ENCODE data around the gene AP2S1. TPM values are rescaled to one million over a fixed set of nuclear protein-coding genes. Genes with fewer than 3 reads are reported as not detected.

The AP2S1 gene
- total RNA-seq, 1 donor from 2014 or later = 96.9 TPM

GRCh38 chr19:46847528-46847927 is 3.1 kb downstream of the AP2S1 start:
- no peaks in the 10 kb centered on the region for H3K27me3 Mint-ChIP-seq
- TF ChIP-seq, protein P1, sequence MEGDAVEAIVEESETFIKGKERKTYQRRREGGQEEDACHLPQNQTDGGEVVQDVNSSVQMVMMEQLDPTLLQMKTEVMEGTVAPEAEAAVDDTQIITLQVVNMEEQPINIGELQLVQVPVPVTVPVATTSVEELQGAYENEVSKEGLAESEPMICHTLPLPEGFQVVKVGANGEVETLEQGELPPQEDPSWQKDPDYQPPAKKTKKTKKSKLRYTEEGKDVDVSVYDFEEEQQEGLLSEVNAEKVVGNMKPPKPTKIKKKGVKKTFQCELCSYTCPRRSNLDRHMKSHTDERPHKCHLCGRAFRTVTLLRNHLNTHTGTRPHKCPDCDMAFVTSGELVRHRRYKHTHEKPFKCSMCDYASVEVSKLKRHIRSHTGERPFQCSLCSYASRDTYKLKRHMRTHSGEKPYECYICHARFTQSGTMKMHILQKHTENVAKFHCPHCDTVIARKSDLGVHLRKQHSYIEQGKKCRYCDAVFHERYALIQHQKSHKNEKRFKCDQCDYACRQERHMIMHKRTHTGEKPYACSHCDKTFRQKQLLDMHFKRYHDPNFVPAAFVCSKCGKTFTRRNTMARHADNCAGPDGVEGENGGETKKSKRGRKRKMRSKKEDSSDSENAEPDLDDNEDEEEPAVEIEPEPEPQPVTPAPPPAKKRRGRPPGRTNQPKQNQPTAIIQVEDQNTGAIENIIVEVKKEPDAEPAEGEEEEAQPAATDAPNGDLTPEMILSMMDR (IDR thresholded peaks at IDR 0.05; ENCODE audit: unreplicated experiment) = no peak
- H3K4me3 Mint-ChIP-seq (ENCODE audit: low read depth) = no peak overlapping the region
- H3K4me1 Mint-ChIP-seq (ENCODE audit: low read depth) = peaks cover 12% of the 10 kb centered on the region
- no peaks in the 10 kb centered on the region for H3K9me3 Mint-ChIP-seq (ENCODE audit: low read depth)
- H3K36me3 Mint-ChIP-seq (ENCODE audit: insufficient read depth) = peaks cover 10% of the 10 kb centered on the region
- DNase-seq (ENCODE audit: low spot score, unreplicated experiment) = no peak
- H3K27ac Mint-ChIP-seq = no peak overlapping the region

DNA sequence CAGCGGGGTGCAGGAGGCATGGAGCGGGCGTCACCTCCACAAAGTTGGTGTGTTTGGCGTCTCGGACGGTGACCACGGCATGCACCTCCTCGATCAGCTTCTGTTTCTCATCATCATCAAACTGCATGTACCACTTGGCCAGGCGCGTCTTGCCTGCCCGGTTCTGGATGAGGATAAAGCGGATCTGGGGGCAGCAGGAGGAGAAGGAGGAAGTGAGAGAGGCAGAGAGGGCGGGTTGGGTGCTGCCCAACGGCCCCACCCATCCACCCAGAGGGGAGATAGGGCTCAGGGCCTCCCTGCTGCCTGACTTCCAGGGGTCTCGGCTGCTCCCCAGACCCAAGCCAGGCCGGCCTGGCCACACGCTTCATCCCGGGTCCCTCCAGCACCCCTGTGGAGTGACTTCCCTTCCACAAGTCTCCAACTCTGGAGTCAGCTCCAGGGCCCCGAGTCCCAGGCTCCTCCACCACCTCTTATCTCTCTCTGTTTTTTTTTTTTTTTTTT is 4.6 kb downstream of the AP2S1 start:
- Mint-ChIP-seq H3K4me1 (ENCODE audit: low read depth) (peaks cover 12% of the 10 kb centered on the region), H3K27me3 (no peaks in the 10 kb centered on the region), H3K27ac (no peak overlapping the region), H3K4me3 (ENCODE audit: low read depth) (no peak overlapping the region), H3K36me3 (ENCODE audit: insufficient read depth) (peaks cover 12% of the 10 kb centered on the region), H3K9me3 (ENCODE audit: low read depth) (no peaks in the 10 kb centered on the region)
- TF ChIP-seq, protein P1 (IDR thresholded peaks at IDR 0.05; ENCODE audit: unreplicated experiment) = no peak
- DNase-seq (ENCODE audit: low spot score, unreplicated experiment) = no peak

- H3K27me3 Mint-ChIP-seq = no peaks in the 10 kb centered on the region
- TF ChIP-seq, protein P1 (IDR thresholded peaks at IDR 0.05; ENCODE audit: unreplicated experiment) = no peak
- H3K4me1 Mint-ChIP-seq (ENCODE audit: low read depth) = no peaks in the 10 kb centered on the region
- no peak overlapping the region for H3K27ac Mint-ChIP-seq
- no peak overlapping the region for H3K4me3 Mint-ChIP-seq (ENCODE audit: low read depth)
- peaks cover 14% of the 10 kb centered on the region for H3K36me3 Mint-ChIP-seq (ENCODE audit: insufficient read depth)
- no peak for DNase-seq (ENCODE audit: low spot score, unreplicated experiment)
- no peaks in the 10 kb centered on the region for H3K9me3 Mint-ChIP-seq (ENCODE audit: low read depth)
Observed at GRCh38 chr19:46844067-46844489, 6.6 kb downstream of the AP2S1 start.

GRCh38 chr19:46842791-46843190 is 7.9 kb downstream of the AP2S1 start:
- Mint-ChIP-seq H3K4me3 (ENCODE audit: low read depth) (no peak overlapping the region), H3K27me3 (no peaks in the 10 kb centered on the region), H3K27ac (no peak overlapping the region), H3K9me3 (ENCODE audit: low read depth) (no peaks in the 10 kb centered on the region), H3K4me1 (ENCODE audit: low read depth) (no peaks in the 10 kb centered on the region), H3K36me3 (ENCODE audit: insufficient read depth) (peaks cover 16% of the 10 kb centered on the region)
- no peak for DNase-seq (ENCODE audit: low spot score, unreplicated experiment)
- TF ChIP-seq, protein P1 (IDR thresholded peaks at IDR 0.05; ENCODE audit: unreplicated experiment) = no peak

- Mint-ChIP-seq H3K4me3 (ENCODE audit: low read depth) (no peak overlapping the region), H3K9me3 (ENCODE audit: low read depth) (no peaks in the 10 kb centered on the region), H3K36me3 (ENCODE audit: insufficient read depth) (peaks cover 12% of the 10 kb centered on the region), H3K27me3 (no peaks in the 10 kb centered on the region), H3K27ac (peak overlapping the region; percentile 86), H3K4me1 (ENCODE audit: low read depth) (no peaks in the 10 kb centered on the region)
- no peak for DNase-seq (ENCODE audit: low spot score, unreplicated experiment)
- TF ChIP-seq, protein P1 (IDR thresholded peaks at IDR 0.05; ENCODE audit: unreplicated experiment) = no peak
Observed at GRCh38 chr19:46841458-46842083, 9.1 kb downstream of the AP2S1 start.
